Measurements from ENCODE around the gene ADH1B. TPM values are rescaled to one million over a fixed set of nuclear protein-coding genes. Genes with fewer than 3 reads are reported as not detected.

The ADH1B gene
- total and polyA plus RNA-seq, 2 of the 4 experiments (the other 2 are of a cell fraction) = 0.36 to 0.46 TPM

GRCh38 chr4:99361899-99362275 is 40.7 kb upstream of the ADH1B start:
- in situ Hi-C loops (cut with MboI; ENCODE audit: low sequenced_read_pairs) = no loop called here
- dilution Hi-C loops (cut with HindIII; ENCODE audit: low sequenced_read_pairs, unreplicated experiment) = no loop called here
- ChIA-PET POLR2A (ENCODE audit: unreplicated experiment) (no interaction called here), CTCF (no interaction called here)
- Histone ChIP-seq H3K9ac (ENCODE audit: low read depth, low read length) (no peak overlapping the region; the same call in 1 of the 2 replicates), H2AK5ac (ENCODE audit: low read depth, low read length) (no peak overlapping the region), H3K79me1 (ENCODE audit: low read depth in 1 of 2, low read length in 2 of 2) (no peaks in the 10 kb centered on the region), H2AFZ (replicated peaks; ENCODE audit: low read length, poor library complexity) (no peak overlapping the region), H3K56ac (ENCODE audit: extremely low read depth, insufficient read depth, low read length) (no peak overlapping the region), H3K18ac (ENCODE audit: low read depth, low read length) (peak overlapping the region; percentile 95), H3K4me2 (ENCODE audit: low read depth, low read length) (no peak overlapping the region), H3K23ac (ENCODE audit: low read depth, low read length) (no peak overlapping the region), H4K5ac (ENCODE audit: low read depth, low read length) (peak overlapping the region; percentile 87), H2BK120ac (ENCODE audit: low read depth, low read length) (no peak overlapping the region), H4K8ac (ENCODE audit: low read depth in 2 of 2, low read length in 2 of 2) (no peak overlapping the region), H4K20me1 (ENCODE audit: insufficient read depth, low read length) (no peaks in the 10 kb centered on the region), H3K36me3 (ENCODE audit: control insufficient read depth, insufficient read depth, low read length) (no peaks in the 10 kb centered on the region), H2BK15ac (ENCODE audit: low read depth, low read length) (no peak overlapping the region), H3K9me1 (ENCODE audit: insufficient read depth, low read length) (no peaks in the 10 kb centered on the region), H2BK20ac (ENCODE audit: low read depth, low read length) (no peak overlapping the region), H2AK9ac (replicated peaks; ENCODE audit: low read depth, low read length, poor library complexity) (no peak overlapping the region), H3K14ac (replicated peaks; ENCODE audit: low read depth, low read length) (no peak overlapping the region), H3K4me1 (ENCODE audit: control insufficient read depth, insufficient read depth, low read length) (peaks cover 3% of the 10 kb centered on the region; the same call in 1 of the 2 replicates), H3K4ac (ENCODE audit: low read depth, low read length) (no peak overlapping the region), H3K4me3 (ENCODE audit: insufficient read depth, low read depth, low read length) (no peak overlapping the region), H3K27ac (ENCODE audit: insufficient read depth, low read length) (peak overlapping the region; percentile 54; the same call in 1 of the 2 replicates), H2BK5ac (ENCODE audit: low read depth, low read length, poor library complexity, severe bottlenecking) (no peak overlapping the region), H3K9me3 (ENCODE audit: control insufficient read depth, insufficient read depth, low read length) (no peaks in the 10 kb centered on the region), H4K91ac (ENCODE audit: insufficient read depth, low read depth, low read length) (no peak overlapping the region), H3K27me3 (ENCODE audit: control insufficient read depth, insufficient read depth, low read length) (no peaks in the 10 kb centered on the region)
- ATAC-seq (ENCODE audit: low read depth) (peak; percentile 35; the same call in 1 of the 2 replicates), DNase-seq (no peak)
- TF ChIP-seq CTCF (conservative IDR thresholded peaks at IDR 0.05; ENCODE audit: low read depth, low read length) (no peak), MXI1 (IDR thresholded peaks at IDR 0.05; ENCODE audit: borderline replicate concordance, low read depth, low read length) (no peak), RAD21 (IDR thresholded peaks at IDR 0.05; ENCODE audit: low read length) (no peak), FOS (IDR thresholded peaks at IDR 0.05; ENCODE audit: low read depth, low read length) (no peak), BHLHE40 (IDR thresholded peaks at IDR 0.05; ENCODE audit: low read depth, low read length) (no peak), USF2 (IDR thresholded peaks at IDR 0.05; ENCODE audit: low read depth, low read length) (no peak), POLR2A (IDR thresholded peaks at IDR 0.05; ENCODE audit: low read depth, low read length) (no peak), CHD1 (IDR thresholded peaks at IDR 0.05; ENCODE audit: low read depth, low read length) (no peak)
- BruUV-seq (replicated peaks) = no TSS peak
- intact Hi-C loops (cut with micrococcal nuclease) = no loop called here
